AG04449 (cell line): ENCODE measurements around the gene AGPS.

ENCODE experiments used
- CTCF ChIA-PET: fragments of 350-600 bp; formaldehyde crosslinking; extraction: SDS; loops from one replicate; lab custom pipeline; 2021; ENCODE audit warnings: antibody characterized with exemption; lab: Yijun Ruan, JAX
- POLR2A ChIA-PET: fragments of 400-600, 350-600 bp; formaldehyde crosslinking; extraction: SDS; loops from one replicate; lab custom pipeline; 2020; ENCODE audit warnings: antibody characterized with exemption, inconsistent platforms; lab: Yijun Ruan, JAX
- DNase-seq: peaks from one replicate; pipeline ENCODE4 v3.0.0-alpha.2; 2010; ENCODE audit warnings: low read depth, low spot score
- H3K4me3 ChIP-seq: 2 replicates; pipeline ENCODE4 v1.5.1; 2011; ENCODE audit warnings: low read depth, mild to moderate bottlenecking, control low read depth, low read length
- TF ChIP-seq, protein P1 (sequence below): IDR thresholded peaks from one replicate; pipeline ENCODE4 v1.5.1; 2011; ENCODE audit warnings: mild to moderate bottlenecking, moderate library complexity, low read length, control low read depth, inconsistent platforms; ENCODE audit not compliant: insufficient read depth; ENCODE audit errors: missing control alignments

AGPS gene

DNA sequence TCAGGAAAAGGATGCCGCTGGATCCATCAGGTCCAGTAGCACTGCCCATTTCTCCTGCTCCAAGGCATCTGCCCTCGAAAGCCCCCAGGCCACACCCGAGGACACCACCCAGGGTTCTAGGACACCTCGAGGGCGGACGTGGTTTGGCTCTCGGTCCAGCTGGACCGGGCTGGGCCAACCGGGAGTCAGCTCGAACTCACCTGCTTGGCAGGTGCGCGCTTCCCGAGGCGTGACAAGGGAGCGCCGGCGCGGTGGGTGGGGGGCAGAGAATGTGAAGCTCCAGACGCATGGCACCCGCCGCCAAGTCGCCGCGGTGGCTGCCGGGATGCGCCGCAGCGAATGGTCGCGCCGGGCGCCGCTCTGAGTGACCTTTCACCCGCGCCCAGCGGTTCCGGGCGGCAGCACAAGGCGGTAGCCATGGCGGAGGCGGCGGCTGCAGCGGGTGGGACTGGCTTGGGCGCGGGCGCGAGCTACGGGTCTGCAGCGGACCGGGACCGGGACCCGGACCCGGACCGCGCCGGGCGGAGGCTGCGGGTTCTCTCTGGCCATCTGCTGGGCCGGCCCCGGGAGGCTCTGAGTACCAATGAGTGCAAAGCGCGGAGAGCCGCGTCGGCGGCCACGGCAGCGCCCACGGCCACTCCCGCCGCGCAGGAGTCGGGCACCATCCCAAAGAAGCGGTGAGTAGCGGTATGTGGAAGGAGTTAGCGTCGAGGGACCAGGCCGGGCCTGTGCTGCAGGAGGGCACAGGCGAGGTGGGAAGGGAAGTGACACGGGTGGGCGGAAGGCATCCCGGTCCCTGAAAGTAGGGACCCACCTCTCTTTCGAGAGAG, at the start of gene AGPS:
TSS of gene AGPS (plus strand) at position 401 of the 830 bp plus-strand sequence. CDS start at position 418, 17 bp downstream.
- H3K4me3 ChIP-seq = peak within 1 kb of the TSS; percentile 78
- TF ChIP-seq, protein P1, sequence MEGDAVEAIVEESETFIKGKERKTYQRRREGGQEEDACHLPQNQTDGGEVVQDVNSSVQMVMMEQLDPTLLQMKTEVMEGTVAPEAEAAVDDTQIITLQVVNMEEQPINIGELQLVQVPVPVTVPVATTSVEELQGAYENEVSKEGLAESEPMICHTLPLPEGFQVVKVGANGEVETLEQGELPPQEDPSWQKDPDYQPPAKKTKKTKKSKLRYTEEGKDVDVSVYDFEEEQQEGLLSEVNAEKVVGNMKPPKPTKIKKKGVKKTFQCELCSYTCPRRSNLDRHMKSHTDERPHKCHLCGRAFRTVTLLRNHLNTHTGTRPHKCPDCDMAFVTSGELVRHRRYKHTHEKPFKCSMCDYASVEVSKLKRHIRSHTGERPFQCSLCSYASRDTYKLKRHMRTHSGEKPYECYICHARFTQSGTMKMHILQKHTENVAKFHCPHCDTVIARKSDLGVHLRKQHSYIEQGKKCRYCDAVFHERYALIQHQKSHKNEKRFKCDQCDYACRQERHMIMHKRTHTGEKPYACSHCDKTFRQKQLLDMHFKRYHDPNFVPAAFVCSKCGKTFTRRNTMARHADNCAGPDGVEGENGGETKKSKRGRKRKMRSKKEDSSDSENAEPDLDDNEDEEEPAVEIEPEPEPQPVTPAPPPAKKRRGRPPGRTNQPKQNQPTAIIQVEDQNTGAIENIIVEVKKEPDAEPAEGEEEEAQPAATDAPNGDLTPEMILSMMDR = peak; percentile 22
- ChIA-PET POLR2A (interaction anchor here (0.7 to 1.0 kb wide), 2 partner anchors 12 to 129 kb away, joined by 4 read pairs; partner anchors contain the start of gene NFE2L2), CTCF (interaction anchor here (0.8 to 5.4 kb wide), 10 partner anchors 13 to 229 kb away, joined by 3 to 46 read pairs (median 4); no protein-coding TSS in a partner anchor)
- DNase-seq = no peak

DNA sequence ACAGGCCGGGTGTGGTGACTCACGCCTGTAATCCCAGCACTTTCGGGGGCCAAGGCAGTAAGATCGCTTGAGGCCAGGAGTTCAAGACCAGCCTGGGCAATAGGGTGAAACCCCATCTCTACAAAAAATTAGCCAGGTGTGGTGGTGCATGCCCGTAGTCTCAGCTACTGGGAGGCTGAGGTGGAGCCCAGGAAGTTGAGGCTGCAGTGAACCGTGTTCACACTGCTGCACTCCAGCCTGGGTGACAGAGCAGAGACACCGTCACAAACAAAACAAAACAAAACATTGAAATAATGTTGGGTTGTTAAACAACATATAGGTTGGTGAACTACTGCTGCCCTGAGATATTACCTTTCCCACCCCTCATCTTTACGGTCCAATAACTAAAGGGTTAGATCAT, 48.8 kb upstream of the AGPS start:
- TF ChIP-seq, protein P1 = no peak
- ChIA-PET POLR2A (no interaction called here), CTCF (interaction anchor here (3.0 kb wide), 1 partner anchor 8 kb away, joined by 22 read pairs; no protein-coding TSS in a partner anchor)
- no peak for DNase-seq
- no peak overlapping the region for H3K4me3 ChIP-seq

DNA sequence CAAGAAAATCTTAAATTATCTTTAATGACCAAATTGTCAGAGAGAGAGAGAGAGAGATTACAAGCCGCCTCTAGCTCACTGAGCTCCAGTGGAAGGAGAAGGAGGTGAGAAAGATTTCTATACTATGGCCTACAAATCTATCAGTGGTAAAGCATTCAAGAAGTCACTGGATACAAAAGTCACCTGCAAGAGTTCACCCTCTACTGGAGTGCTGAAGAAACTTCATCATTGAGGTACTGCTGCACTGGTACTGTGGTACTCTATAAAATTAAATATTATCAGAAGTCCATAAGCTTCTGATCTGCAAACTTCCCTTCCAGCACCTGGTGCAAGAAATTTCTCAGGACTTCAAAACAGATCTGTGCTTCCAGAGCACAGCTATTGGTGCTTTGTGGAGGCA, 48.3 kb upstream of the AGPS start:
- ChIA-PET POLR2A (no interaction called here), CTCF (interaction anchor here (0.8 to 3.0 kb wide), 3 partner anchors 9 to 48 kb away, joined by 3 to 22 read pairs (median 3); no protein-coding TSS in a partner anchor)
- TF ChIP-seq, protein P1 = no peak
- H3K4me3 ChIP-seq = no peak overlapping the region
- no peak for DNase-seq

DNA sequence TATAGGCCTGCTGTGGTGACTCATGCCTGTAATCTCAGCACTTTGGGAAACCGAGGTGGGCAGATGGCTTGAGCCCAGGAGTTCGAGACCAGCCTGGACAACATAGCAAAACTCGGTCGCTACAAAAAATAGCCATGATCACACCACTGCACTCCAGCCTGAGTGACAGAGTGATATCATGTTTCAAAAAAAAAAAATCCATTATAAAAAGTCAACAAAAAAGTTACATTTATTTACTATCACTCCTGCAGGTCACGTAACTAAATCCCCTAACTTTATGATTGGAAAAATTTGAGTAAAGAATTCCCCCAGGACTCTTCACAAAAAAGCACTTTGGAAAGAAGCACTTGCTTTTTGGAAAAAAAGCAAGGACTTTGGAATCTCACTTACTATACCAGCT, 46.4 kb upstream of the AGPS start:
- CTCF ChIA-PET = interaction anchor here (1.0 to 3.0 kb wide), 3 partner anchors 10 to 182 kb away, joined by 3 to 22 read pairs (median 8); no protein-coding TSS in a partner anchor
- no peak for DNase-seq
- POLR2A ChIA-PET = no interaction called here
- TF ChIP-seq, protein P1 = no peak
- no peak overlapping the region for H3K4me3 ChIP-seq

DNA sequence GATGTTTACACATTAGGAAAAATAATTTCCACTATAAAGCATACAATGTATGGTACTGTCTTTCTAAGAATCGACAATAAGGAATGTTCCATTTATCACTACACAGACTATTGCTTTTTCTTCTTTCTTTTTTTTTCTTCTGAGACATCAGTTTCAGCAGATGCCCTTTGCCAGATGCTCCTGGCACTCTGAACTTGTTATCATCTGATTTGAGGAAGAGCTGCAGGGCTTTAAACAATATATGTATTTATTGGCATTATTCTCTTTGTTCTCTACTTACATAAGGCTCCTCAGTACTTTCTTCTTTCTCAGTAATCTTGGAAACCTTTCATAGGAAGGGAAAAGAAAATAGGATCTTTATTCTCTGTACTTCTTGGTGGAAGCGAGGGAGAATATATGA, 45.0 kb upstream of the AGPS start:
- TF ChIP-seq, protein P1 = no peak
- ChIA-PET POLR2A (no interaction called here), CTCF (interaction anchor here (0.9 to 2.8 kb wide), 4 partner anchors 11 to 143 kb away, joined by 3 to 11 read pairs (median 3); no protein-coding TSS in a partner anchor)
- DNase-seq = no peak
- H3K4me3 ChIP-seq = no peak overlapping the region

DNA sequence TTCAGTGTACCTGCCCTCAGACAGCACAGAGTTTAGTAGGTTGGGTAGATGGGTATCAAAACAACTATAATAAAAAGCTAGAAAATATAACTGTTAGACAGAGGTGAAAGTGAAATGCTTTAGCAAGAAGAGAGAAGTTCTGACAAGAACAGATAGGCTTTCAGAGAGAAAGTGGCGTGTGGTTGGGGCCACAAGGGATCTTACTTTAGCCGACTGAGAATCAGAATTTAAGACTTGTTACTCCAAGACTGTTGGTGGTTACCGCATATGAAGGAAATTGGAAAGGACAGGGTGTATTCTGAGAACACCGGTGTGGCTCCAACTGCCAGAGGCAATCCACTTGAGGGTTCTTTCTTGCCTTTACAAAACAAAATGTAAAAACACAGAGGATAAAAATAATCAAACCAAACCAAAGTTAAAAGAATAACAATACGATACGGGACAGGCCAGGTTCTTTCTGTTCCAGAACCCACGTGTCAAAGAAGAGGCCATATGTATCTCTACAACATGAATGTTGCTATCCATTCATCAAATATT, 44.4 kb upstream of the AGPS start:
- ChIA-PET POLR2A (no interaction called here), CTCF (interaction anchor here (0.9 to 2.8 kb wide), 3 partner anchors 13 to 142 kb away, joined by 3 to 11 read pairs (median 3); no protein-coding TSS in a partner anchor)
- H3K4me3 ChIP-seq = no peak overlapping the region
- TF ChIP-seq, protein P1 = no peak
- no peak for DNase-seq
